ENCODE data around the gene FNBP1. TPM values are rescaled to one million over a fixed set of nuclear protein-coding genes. Genes with fewer than 3 reads are reported as not detected.

Gene FNBP1
- total and polyA plus RNA-seq, 2 of the 8 experiments (the other 6 are each of a cell fraction or from before 2014, with no cell fraction given) = 7.2 to 40.9 TPM

DNA sequence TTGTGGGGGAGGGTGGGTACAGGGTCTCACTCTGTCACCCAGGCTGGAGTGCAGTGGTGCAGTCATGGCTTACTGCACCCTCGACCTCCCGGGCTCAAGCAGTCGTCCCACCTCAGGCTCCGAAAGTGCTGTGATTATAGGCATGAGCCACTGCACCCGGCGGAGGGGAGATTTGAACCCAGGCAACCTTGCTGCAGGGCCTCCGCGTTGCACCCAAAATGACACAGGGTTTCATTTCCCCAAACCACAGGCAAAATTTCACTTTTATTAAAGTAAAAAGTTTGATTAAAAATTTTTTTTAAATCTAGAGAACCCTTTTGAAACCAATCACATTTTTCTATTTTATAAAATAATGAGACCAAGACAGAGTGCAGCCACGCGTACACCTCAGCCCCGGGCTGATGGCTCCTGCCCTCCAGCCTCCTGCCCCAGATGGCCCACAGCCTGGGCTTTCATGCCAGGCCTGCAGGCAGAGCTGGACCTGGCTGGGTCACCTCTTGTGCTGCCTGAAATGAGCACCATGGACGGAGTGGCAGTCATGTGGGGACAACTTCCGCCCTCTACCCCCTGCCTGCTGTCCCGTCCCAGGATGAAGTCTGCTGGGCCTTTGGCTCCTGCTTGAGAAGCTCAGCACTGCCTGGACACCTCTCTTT lies 177.2 kb downstream of the FNBP1 start:
- Histone ChIP-seq H3K14ac (ENCODE audit: insufficient read length) (no peak overlapping the region), H3K18ac (ENCODE audit: extremely low read depth, low read length) (no peak overlapping the region), H2BK12ac (ENCODE audit: low read depth, low read length) (no peak overlapping the region), H2BK5ac (ENCODE audit: low read depth, low read length) (no peak overlapping the region), H2AK5ac (ENCODE audit: low read depth, low read length) (no peak overlapping the region), H4K91ac (replicated peaks; ENCODE audit: insufficient read length, low read length) (no peak overlapping the region), H3K23ac (ENCODE audit: insufficient read length) (no peak overlapping the region), H3K56ac (replicated peaks; ENCODE audit: insufficient read length, low read depth, low read length) (no peak overlapping the region), H3K79me1 (ENCODE audit: low read depth, low read length) (no peaks in the 10 kb centered on the region), H3K4ac (replicated peaks; ENCODE audit: insufficient read length, low read depth, low read length) (no peak overlapping the region), H4K8ac (ENCODE audit: extremely low read depth, insufficient read depth, low read length) (no peak overlapping the region), H3K36me3 (ENCODE audit: control insufficient read depth in 2 of 4, insufficient read depth in 4 of 4, low read length in 3 of 4) (peaks cover 0 to 6% (median 0%) of the 10 kb centered on the region in 4 experiments; a peak in 3 of 8 replicates), H2BK15ac (ENCODE audit: low read length) (no peak overlapping the region), H3K79me2 (ENCODE audit: control insufficient read depth in 1 of 2, insufficient read depth in 2 of 2, low read length in 2 of 2) (no peaks in the 10 kb centered on the region), H2BK120ac (replicated peaks; ENCODE audit: low read depth, low read length) (no peak overlapping the region), H3K4me3 (ENCODE audit: extremely low read depth in 1 of 4, insufficient read depth in 2 of 4, low read depth in 3 of 4, low read length in 4 of 4) (no peak overlapping the region), H4K20me1 (replicated peaks in 1 of 2; ENCODE audit: control insufficient read depth in 1 of 2, insufficient read depth in 2 of 2, low read length in 2 of 2) (no peaks in the 10 kb centered on the region), H3K27me3 (replicated peaks in 1 of 4; ENCODE audit: control insufficient read depth in 3 of 4, extremely low read depth in 1 of 4, insufficient read depth in 3 of 4, low read length in 3 of 4) (no peaks in the 10 kb centered on the region), H3K23me2 (ENCODE audit: low read depth, low read length) (no peaks in the 10 kb centered on the region), H2AFZ (ENCODE audit: low read length) (no peak overlapping the region), H3K9ac (replicated peaks in 1 of 4; ENCODE audit: extremely low read depth in 1 of 4, low read depth in 3 of 4, low read length in 3 of 4) (no peak overlapping the region), H3K9me3 (ENCODE audit: insufficient read depth in 2 of 2, low read depth in 1 of 2, low read length in 1 of 2) (no peaks in the 10 kb centered on the region), H3K27ac (ENCODE audit: low read depth, low read length) (no peak overlapping the region), H3K4me1 (replicated peaks in 1 of 4; ENCODE audit: control insufficient read depth in 3 of 4, insufficient read depth in 4 of 4, low read length in 3 of 4) (no peaks in the 10 kb centered on the region), H2BK20ac (ENCODE audit: low read length) (no peak overlapping the region), H3K4me2 (ENCODE audit: insufficient read depth in 1 of 2, low read depth in 2 of 2, low read length in 2 of 2) (no peak overlapping the region), H4K5ac (ENCODE audit: insufficient read length, low read depth, low read length) (no peak overlapping the region)
- DNase-seq (ENCODE audit: low read depth in 1 of 2, low spot score in 2 of 2) (no peak), FAIRE-seq (no peak)
- CTCF ChIA-PET (ENCODE audit: partially characterized antibody) = interaction anchor here (1.3 to 1.7 kb wide), 2 partner anchors 11 to 16 kb away, joined by 3 to 6 read pairs; no protein-coding TSS in a partner anchor
- POLR2A ChIA-PET (ENCODE audit: partially characterized antibody) = interaction anchor here (1.2 kb wide), 1 partner anchor 10 kb away, joined by 3 read pairs; no protein-coding TSS in a partner anchor
- no peak for TF ChIP-seq BRCA1 (IDR thresholded peaks at IDR 0.05; ENCODE audit: low read depth, low read length)
- no peak for TF ChIP-seq SP4 (IDR thresholded peaks at IDR 0.05; ENCODE audit: low read length)
- no peak for TF ChIP-seq GABPA (IDR thresholded peaks at IDR 0.05; ENCODE audit: borderline replicate concordance, insufficient read depth, low read length)
- no peak for TF ChIP-seq TAF7 (optimal IDR thresholded peaks at IDR 0.05; ENCODE audit: borderline replicate concordance, low read depth, low read length)
- no peak for TF ChIP-seq GTF2F1 (IDR thresholded peaks at IDR 0.05; ENCODE audit: borderline replicate concordance, low read depth, low read length)
- no peak for TF ChIP-seq RNF2 (IDR thresholded peaks at IDR 0.05; ENCODE audit: borderline replicate concordance, low read depth, low read length, missing control alignments, poor library complexity, severe bottlenecking)
- no peak for TF ChIP-seq KDM1A (IDR thresholded peaks at IDR 0.05; ENCODE audit: borderline replicate concordance, low read length)
- no peak for TF ChIP-seq EGR1 (IDR thresholded peaks at IDR 0.05; ENCODE audit: borderline replicate concordance, low read depth, low read length)
- no peak for TF ChIP-seq SIN3A (conservative IDR thresholded peaks at IDR 0.05 in 1 of 2, IDR thresholded peaks at IDR 0.05 in 1 of 2; ENCODE audit: low read depth in 1 of 2, low read length in 2 of 2)
- 86% methylated on average over 13 of the region's 14 CpGs; no CpG with 5 or more reads in 1 of the 2 experiments for WGBS, 2 experiments (ENCODE audit: extremely low coverage in 1 of 2, insufficient coverage in 1 of 2, insufficient read length in 1 of 2, insufficient replicate concordance in 2 of 2, low coverage in 1 of 2, low lambda C conversion rate in 2 of 2, missing lambda C conversion rate in 1 of 2)
